Stomach smooth muscle (tissue), 2 donors: ENCODE measurements around the gene FNTB.

Source experiments
- H3K27ac ChIP-seq: one replicate; pipeline ENCODE4 v1.7.0; 2013; ENCODE audit warnings: mild to moderate bottlenecking, low read length, inconsistent platforms
- H3K27me3 ChIP-seq, 2 donors: one replicate each; pipeline ENCODE4 v1.7.0; 2013; ENCODE audit warnings: low read length in 2 of 2; ENCODE audit not compliant: insufficient read depth in 2 of 2, control insufficient read depth in 1 of 2
- H3K36me3 ChIP-seq, 2 donors: one replicate each; pipeline ENCODE4 v1.7.0; 2013; ENCODE audit warnings: low read length in 2 of 2; ENCODE audit not compliant: control insufficient read depth in 2 of 2, insufficient read depth in 2 of 2
- H3K4me1 ChIP-seq: one replicate; pipeline ENCODE4 v1.7.0; 2013; ENCODE audit warnings: low read length; ENCODE audit not compliant: control insufficient read depth, insufficient read depth
- H3K4me3 ChIP-seq, 2 donors: one replicate each; pipeline ENCODE4 v1.7.0; 2013; ENCODE audit warnings: low read length in 2 of 2
- H3K9ac ChIP-seq, 2 donors: one replicate each; pipeline ENCODE4 v1.7.0; 2013; ENCODE audit warnings: low read length in 2 of 2, mild to moderate bottlenecking in 1 of 2
- H3K9me3 ChIP-seq, 2 donors: one replicate each; pipeline ENCODE4 v1.7.0; 2013; ENCODE audit warnings: low read length in 2 of 2; ENCODE audit not compliant: control insufficient read depth in 2 of 2
- donor health status: healthy.
- donor health status: Pancreatic carcinoma.

FNTB gene

GRCh38 chr14:65035049-65035448, 48.4 kb downstream of the FNTB start:
- H3K4me1 ChIP-seq: peaks cover 10% of the 10 kb centered on the region
- H3K4me3 ChIP-seq: no peak overlapping the region
- H3K9ac ChIP-seq: no peak overlapping the region
- peaks cover 6 to 12% of the 10 kb centered on the region in 2 donors for H3K36me3 ChIP-seq
- no peaks in the 10 kb centered on the region for H3K27me3 ChIP-seq
- no peaks in the 10 kb centered on the region for H3K9me3 ChIP-seq
- H3K27ac ChIP-seq: peak overlapping the region; percentile 11

GRCh38 chr14:65038966-65039365, 52.3 kb downstream of the FNTB start:
- Histone ChIP-seq H3K4me3 (no peak overlapping the region), H3K9me3 (no peaks in the 10 kb centered on the region), H3K36me3 (peaks cover 11 to 19% of the 10 kb centered on the region in 2 donors), H3K4me1 (peaks cover 10% of the 10 kb centered on the region), H3K9ac (no peak overlapping the region), H3K27me3 (no peaks in the 10 kb centered on the region), H3K27ac (no peak overlapping the region)

DNA sequence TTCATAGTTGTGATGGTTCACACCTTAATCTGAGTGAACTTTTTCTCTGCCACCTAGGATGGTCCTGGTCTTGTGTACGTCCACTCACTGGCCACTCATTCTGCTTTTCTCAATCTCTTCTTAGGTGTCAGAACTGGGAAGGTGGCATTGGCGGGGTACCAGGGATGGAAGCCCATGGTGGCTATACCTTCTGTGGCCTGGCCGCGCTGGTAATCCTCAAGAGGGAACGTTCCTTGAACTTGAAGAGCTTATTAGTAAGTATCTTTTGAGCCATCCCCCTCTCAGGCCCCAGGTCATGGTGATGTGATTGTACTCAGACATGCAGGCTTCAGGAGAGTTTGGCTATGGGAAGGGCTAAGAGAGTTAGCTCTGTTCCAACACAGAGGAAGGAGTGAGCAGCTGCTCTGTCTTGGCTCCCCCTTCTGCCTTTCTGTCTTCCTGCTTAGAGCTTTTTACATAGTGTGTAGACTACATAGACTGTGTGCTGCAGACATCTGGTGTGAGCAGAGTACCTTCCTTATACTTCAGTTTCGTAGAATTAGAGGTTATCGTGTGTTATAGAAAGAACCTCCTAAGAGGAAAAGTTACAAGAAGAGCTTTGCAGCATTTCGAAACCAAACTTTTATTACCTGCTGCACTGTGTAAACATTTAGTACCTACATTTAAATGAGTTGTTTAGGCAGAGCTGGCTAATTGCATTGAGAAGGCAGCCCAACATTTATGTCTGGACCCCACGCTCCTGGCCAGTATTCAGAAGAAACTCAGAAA, 54.2 kb downstream of the FNTB start:
- H3K36me3 ChIP-seq: peaks cover 18 to 23% of the 10 kb centered on the region in 2 donors
- no peaks in the 10 kb centered on the region for H3K9me3 ChIP-seq
- no peak overlapping the region for H3K4me3 ChIP-seq
- H3K4me1 ChIP-seq: no peaks in the 10 kb centered on the region
- no peak overlapping the region for H3K27ac ChIP-seq
- H3K9ac ChIP-seq: no peak overlapping the region
- H3K27me3 ChIP-seq: no peaks in the 10 kb centered on the region

DNA sequence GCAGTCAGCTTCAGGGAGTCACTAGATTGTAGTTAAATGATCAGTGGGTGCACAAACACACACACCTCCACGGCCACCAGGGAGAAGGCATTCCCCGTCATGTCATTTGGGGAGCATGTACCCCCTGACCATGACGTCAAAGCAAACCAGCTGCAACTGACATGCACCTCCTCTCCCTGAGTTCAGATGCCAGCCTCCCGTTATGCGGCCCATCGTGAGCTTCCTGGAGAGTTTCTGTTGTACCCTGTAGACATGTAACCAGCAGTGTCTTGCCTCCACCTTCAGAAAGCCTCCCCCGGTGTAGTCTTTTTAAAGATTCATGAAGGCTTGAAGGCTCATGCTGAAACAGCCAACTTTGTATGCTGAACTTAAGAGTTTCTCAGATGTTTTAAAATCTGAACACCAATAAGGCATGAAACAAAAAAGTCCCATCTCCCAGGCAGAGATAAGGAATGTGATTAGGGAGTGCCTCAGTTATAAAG, 54.8 kb downstream of the FNTB start:
- H3K9ac ChIP-seq: no peak overlapping the region

GRCh38 chr14:65042296-65042695, 55.6 kb downstream of the FNTB start:
- Histone ChIP-seq H3K27me3 (no peaks in the 10 kb centered on the region), H3K9me3 (no peaks in the 10 kb centered on the region), H3K9ac (no peak overlapping the region), H3K36me3 (peaks cover 22 to 26% of the 10 kb centered on the region in 2 donors), H3K4me3 (no peak overlapping the region), H3K27ac (no peak overlapping the region), H3K4me1 (no peaks in the 10 kb centered on the region)

More for the DNA sequence above, 54.8 kb downstream of the FNTB start:
- Histone ChIP-seq H3K27me3 (no peaks in the 10 kb centered on the region), H3K27ac (no peak overlapping the region), H3K4me3 (no peak overlapping the region), H3K4me1 (no peaks in the 10 kb centered on the region), H3K36me3 (peaks cover 21 to 26% of the 10 kb centered on the region in 2 donors), H3K9me3 (no peaks in the 10 kb centered on the region)

DNA sequence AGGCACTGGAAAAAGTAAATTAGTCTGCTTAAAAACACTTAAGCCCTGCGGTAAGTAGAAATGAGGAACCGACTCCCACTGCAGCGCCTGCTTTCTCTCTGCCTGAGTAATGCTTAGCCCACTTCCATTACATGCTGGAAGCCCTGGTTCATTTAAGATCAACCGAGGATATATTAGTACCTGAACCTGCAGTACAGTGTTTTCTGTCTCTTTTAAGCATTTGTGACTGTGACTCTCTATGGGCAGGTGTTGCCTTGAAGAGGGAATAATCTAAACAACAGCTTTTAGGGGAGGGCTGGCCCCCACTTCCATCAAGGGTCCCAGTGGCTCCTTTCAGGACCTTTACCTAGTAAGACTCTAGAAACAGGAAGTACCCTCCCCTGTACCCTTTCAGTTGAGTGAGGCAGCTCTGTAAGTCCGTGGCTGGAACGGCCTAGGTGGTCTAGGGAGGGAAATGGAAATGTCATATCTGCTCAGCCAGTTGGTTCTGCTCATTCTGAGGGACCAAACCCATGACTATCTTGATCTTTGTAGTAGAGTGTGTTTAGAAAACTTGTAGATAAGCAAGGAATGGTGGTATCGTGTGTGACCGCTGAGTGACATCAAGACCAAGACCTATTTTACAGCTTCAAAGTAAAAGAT, 56.2 kb downstream of the FNTB start:
- Histone ChIP-seq H3K4me3 (no peak overlapping the region), H3K36me3 (peaks cover 22 to 26% of the 10 kb centered on the region in 2 donors), H3K9me3 (no peaks in the 10 kb centered on the region), H3K9ac (no peak overlapping the region), H3K4me1 (no peaks in the 10 kb centered on the region), H3K27ac (no peak overlapping the region), H3K27me3 (no peaks in the 10 kb centered on the region)

GRCh38 chr14:65043893-65044595, 57.3 kb downstream of the FNTB start:
- H3K9ac ChIP-seq: no peak overlapping the region

DNA sequence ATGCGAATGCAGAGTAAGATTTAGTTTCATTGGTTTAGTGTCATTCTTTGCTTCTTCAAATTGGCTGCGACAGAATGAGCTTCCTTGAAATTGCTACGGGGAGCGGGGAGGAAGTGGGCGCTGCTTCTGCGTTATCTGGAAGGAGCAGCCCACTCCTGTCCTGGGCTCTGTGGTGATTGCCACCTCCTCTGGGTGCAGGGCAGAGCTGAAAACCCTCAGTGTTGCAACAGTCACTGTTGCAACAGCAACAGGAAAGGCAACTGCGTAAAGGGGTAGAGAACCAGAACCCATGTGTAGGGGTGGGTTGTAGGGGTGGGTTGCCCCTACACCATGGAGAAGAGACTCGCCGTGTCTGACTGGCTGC, 57.9 kb downstream of the FNTB start:
- no peak overlapping the region for H3K4me3 ChIP-seq
- H3K27ac ChIP-seq: no peak overlapping the region
- no peaks in the 10 kb centered on the region for H3K27me3 ChIP-seq
- no peak overlapping the region for H3K9ac ChIP-seq
- H3K36me3 ChIP-seq: peaks cover 24 to 28% of the 10 kb centered on the region in 2 donors
- H3K4me1 ChIP-seq: no peaks in the 10 kb centered on the region
- H3K9me3 ChIP-seq: no peaks in the 10 kb centered on the region

More at GRCh38 chr14:65043893-65044595, 57.3 kb downstream of the FNTB start:
- H3K27ac ChIP-seq: no peak overlapping the region
- no peaks in the 10 kb centered on the region for H3K27me3 ChIP-seq
- H3K4me1 ChIP-seq: no peaks in the 10 kb centered on the region
- H3K9me3 ChIP-seq: no peaks in the 10 kb centered on the region
- H3K4me3 ChIP-seq: no peak overlapping the region
- H3K36me3 ChIP-seq: peaks cover 24 to 28% of the 10 kb centered on the region in 2 donors

GRCh38 chr14:65045006-65045405, 58.3 kb downstream of the FNTB start:
- H3K27me3 ChIP-seq: no peaks in the 10 kb centered on the region
- H3K27ac ChIP-seq: no peak overlapping the region
- H3K36me3 ChIP-seq: peaks cover 24 to 26% of the 10 kb centered on the region in 2 donors
- H3K4me3 ChIP-seq: no peak overlapping the region
- no peaks in the 10 kb centered on the region for H3K4me1 ChIP-seq
- H3K9me3 ChIP-seq: no peaks in the 10 kb centered on the region
- no peak overlapping the region for H3K9ac ChIP-seq

DNA sequence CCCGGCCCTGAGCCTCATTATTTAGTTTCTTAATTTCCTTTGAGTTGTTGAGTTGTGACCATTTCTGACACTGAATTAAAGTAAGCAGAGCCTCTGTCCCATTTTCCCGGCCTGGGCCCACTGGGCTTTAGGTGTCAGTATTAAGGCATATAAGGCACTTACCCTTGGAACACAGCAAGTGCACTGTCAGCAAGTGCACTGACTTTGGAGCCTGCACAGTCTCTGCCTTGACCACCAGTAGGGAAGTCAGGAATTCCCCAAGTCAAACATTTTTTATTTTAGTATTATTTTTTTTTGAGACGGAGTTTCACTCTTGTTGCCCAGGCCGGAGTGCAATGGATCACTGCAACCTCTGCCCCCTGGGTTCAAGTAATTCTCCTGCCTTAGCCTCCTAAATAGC, 59.0 kb downstream of the FNTB start:
- Histone ChIP-seq H3K4me1 (no peaks in the 10 kb centered on the region), H3K27ac (no peak overlapping the region), H3K27me3 (no peaks in the 10 kb centered on the region), H3K4me3 (no peak overlapping the region), H3K36me3 (peaks cover 22 to 25% of the 10 kb centered on the region in 2 donors), H3K9ac (no peak overlapping the region), H3K9me3 (no peaks in the 10 kb centered on the region)
